NT2/D1 (cell line): ENCODE measurements around the gene PCDHGA6.
"Not testable (repeated sequence)": the region's sequence is repeated elsewhere in the genome, so short reads cannot be mapped to it uniquely, and the experiment has no call there.

Experiments used
- DNase-seq: peaks from one replicate; pipeline ENCODE4 v3.0.0-alpha.2; 2011; ENCODE audit warnings: low read depth, low spot score
- H3K27me3 ChIP-seq: 2 replicates; pipeline ENCODE4 v1.6.0; 2011; ENCODE audit warnings: mild to moderate bottlenecking; ENCODE audit not compliant: insufficient read length, insufficient read depth
- H3K36me3 ChIP-seq: 2 replicates; pipeline ENCODE4 v1.6.1; 2011; ENCODE audit warnings: mild to moderate bottlenecking, low read length, mixed read lengths; ENCODE audit not compliant: insufficient read depth, insufficient read length
- H3K4me1 ChIP-seq: 2 replicates; pipeline ENCODE4 v1.5.1; 2011; ENCODE audit not compliant: insufficient read depth, insufficient read length
- H3K4me3 ChIP-seq: 2 replicates; pipeline ENCODE4 v1.5.1; 2011; ENCODE audit warnings: low read depth; ENCODE audit not compliant: insufficient read length
- H3K9ac ChIP-seq: 2 replicates; pipeline ENCODE4 v1.6.0; 2011; ENCODE audit warnings: low read depth; ENCODE audit not compliant: insufficient read length
- H3K9me3 ChIP-seq: 2 replicates; pipeline ENCODE4 v1.5.1; 2011; ENCODE audit warnings: mild to moderate bottlenecking, low read length; ENCODE audit not compliant: insufficient read depth
- SUZ12 ChIP-seq: IDR thresholded peaks from 2 replicates; pipeline ENCODE4 v1.6.1; 2011; ENCODE audit not compliant: insufficient read length, insufficient read depth; ENCODE audit errors: extremely low read depth
- YY1 ChIP-seq: IDR thresholded peaks from 2 replicates; pipeline ENCODE4 v1.6.1; 2011; ENCODE audit not compliant: insufficient read length, insufficient read depth
- ZNF274 ChIP-seq: IDR thresholded peaks from 2 replicates; pipeline ENCODE4 v1.6.1; 2011; ENCODE audit warnings: mild to moderate bottlenecking, low read depth, low read length

Gene PCDHGA6

GRCh38 chr5:141392429-141393198 lies 18.9 kb downstream of the PCDHGA6 start, which contains the start of gene PCDHGA8:
Gene PCDHGA8 (plus strand): TSS chr5:141392633. CDS start chr5:141392814, 181 bp downstream.
- H3K4me3 ChIP-seq: no peak within 1 kb of the TSS
- no peaks in the 10 kb centered on the region for H3K4me1 ChIP-seq
- H3K9me3 ChIP-seq: peaks cover 14% of the 10 kb centered on the region; the same call in 1 of the 2 replicates
- no peak within 1 kb of the TSS for H3K9ac ChIP-seq
- H3K27me3 ChIP-seq: no peaks in the 10 kb centered on the region
- TF ChIP-seq YY1 (no peak), ZNF274 (no peak), SUZ12 (no peak)
- H3K36me3 ChIP-seq: no peaks in the 10 kb centered on the region
- no peak for DNase-seq

DNA sequence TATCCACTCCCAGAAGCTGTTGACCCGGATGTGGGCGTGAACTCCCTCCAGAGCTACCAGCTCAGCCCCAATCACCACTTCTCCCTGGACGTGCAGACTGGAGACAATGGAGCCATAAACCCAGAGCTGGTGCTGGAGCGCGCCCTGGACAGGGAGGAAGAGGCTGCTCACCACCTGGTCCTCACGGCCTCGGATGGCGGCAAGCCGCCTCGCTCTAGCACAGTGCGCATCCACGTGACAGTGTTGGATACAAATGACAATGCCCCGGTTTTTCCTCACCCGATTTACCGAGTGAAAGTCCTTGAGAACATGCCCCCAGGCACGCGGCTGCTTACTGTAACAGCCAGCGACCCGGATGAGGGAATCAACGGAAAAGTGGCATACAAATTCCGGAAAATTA lies 19.6 kb downstream of the PCDHGA6 start:
- Histone ChIP-seq H3K9me3 (peaks cover 14% of the 10 kb centered on the region; the same call in 1 of the 2 replicates), H3K27me3 (no peaks in the 10 kb centered on the region), H3K4me1 (no peaks in the 10 kb centered on the region), H3K9ac (no peak overlapping the region), H3K4me3 (no peak overlapping the region), H3K36me3 (no peaks in the 10 kb centered on the region)
- DNase-seq: no peak
- no peak for TF ChIP-seq SUZ12
- no peak for TF ChIP-seq ZNF274
- TF ChIP-seq YY1: no peak

- H3K4me3 ChIP-seq, DNase-seq: not testable (repeated sequence)
Observed at GRCh38 chr5:141394401-141395187, 20.9 kb downstream of the PCDHGA6 start.

GRCh38 chr5:141397756-141398551 lies 24.3 kb downstream of the PCDHGA6 start, which contains the start of gene PCDHGB5:
Gene PCDHGB5 (plus strand): TSS chr5:141397947. CDS start chr5:141398128, 181 bp downstream.
- peaks cover 13% of the 10 kb centered on the region; the same call in 1 of the 2 replicates for H3K9me3 ChIP-seq
- not testable (repeated sequence) for H3K9ac ChIP-seq, H3K4me3 ChIP-seq, H3K4me1 ChIP-seq, H3K36me3 ChIP-seq, H3K27me3 ChIP-seq, DNase-seq

More at GRCh38 chr5:141394401-141395187, 20.9 kb downstream of the PCDHGA6 start:
- not testable (repeated sequence) for H3K4me1 ChIP-seq, H3K27me3 ChIP-seq, H3K36me3 ChIP-seq, H3K9ac ChIP-seq
- peaks cover 18% of the 10 kb centered on the region; the same call in 1 of the 2 replicates for H3K9me3 ChIP-seq

DNA sequence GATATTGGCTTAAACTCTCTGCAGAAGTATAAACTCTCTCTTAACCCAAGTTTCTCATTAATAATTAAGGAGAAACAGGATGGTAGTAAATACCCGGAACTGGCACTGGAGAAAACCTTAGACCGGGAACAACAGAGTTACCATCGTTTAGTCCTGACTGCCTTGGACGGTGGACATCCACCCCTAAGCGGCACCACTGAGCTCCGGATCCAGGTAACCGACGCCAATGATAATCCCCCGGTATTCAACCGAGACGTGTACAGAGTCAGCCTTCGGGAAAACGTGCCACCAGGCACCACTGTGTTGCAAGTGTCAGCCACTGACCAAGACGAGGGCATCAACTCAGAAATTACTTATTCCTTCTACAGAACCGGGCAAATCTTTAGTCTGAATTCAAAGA lies 24.9 kb downstream of the PCDHGA6 start:
- Histone ChIP-seq H3K9ac (no peak overlapping the region), H3K36me3 (no peaks in the 10 kb centered on the region), H3K4me3 (no peak overlapping the region), H3K4me1 (no peaks in the 10 kb centered on the region), H3K27me3 (no peaks in the 10 kb centered on the region), H3K9me3 (peaks cover 8% of the 10 kb centered on the region; the same call in 1 of the 2 replicates)
- TF ChIP-seq ZNF274 (no peak), SUZ12 (no peak), YY1 (no peak)
- no peak for DNase-seq

GRCh38 chr5:141399555-141400258 lies 26.0 kb downstream of the PCDHGA6 start:
- Histone ChIP-seq H3K36me3 (no peaks in the 10 kb centered on the region), H3K4me1 (no peaks in the 10 kb centered on the region), H3K9ac (no peak overlapping the region), H3K4me3 (no peak overlapping the region), H3K27me3 (no peaks in the 10 kb centered on the region), H3K9me3 (peaks cover 4% of the 10 kb centered on the region; the same call in 1 of the 2 replicates)
- TF ChIP-seq ZNF274 (no peak), SUZ12 (no peak), YY1 (no peak)
- DNase-seq: no peak
